ENCODE data around the gene MTCH1. TPM values are rescaled to one million over a fixed set of nuclear protein-coding genes. Genes with fewer than 3 reads are reported as not detected.

MTCH1 gene
- total RNA-seq, 1 experiment from 2014 or later: 241 TPM

DNA sequence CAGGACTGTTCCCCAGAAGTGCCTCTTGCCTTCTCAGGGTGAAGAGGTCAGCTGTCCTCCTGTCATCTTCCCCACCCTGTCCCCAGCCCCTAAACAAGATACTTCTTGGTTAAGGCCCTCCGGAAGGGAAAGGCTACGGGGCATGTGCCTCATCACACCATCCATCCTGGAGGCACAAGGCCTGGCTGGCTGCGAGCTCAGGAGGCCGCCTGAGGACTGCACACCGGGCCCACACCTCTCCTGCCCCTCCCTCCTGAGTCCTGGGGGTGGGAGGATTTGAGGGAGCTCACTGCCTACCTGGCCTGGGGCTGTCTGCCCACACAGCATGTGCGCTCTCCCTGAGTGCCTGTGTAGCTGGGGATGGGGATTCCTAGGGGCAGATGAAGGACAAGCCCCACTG, 21.6 kb downstream of the MTCH1 start:
- CTCF ChIA-PET: no interaction called here

DNA sequence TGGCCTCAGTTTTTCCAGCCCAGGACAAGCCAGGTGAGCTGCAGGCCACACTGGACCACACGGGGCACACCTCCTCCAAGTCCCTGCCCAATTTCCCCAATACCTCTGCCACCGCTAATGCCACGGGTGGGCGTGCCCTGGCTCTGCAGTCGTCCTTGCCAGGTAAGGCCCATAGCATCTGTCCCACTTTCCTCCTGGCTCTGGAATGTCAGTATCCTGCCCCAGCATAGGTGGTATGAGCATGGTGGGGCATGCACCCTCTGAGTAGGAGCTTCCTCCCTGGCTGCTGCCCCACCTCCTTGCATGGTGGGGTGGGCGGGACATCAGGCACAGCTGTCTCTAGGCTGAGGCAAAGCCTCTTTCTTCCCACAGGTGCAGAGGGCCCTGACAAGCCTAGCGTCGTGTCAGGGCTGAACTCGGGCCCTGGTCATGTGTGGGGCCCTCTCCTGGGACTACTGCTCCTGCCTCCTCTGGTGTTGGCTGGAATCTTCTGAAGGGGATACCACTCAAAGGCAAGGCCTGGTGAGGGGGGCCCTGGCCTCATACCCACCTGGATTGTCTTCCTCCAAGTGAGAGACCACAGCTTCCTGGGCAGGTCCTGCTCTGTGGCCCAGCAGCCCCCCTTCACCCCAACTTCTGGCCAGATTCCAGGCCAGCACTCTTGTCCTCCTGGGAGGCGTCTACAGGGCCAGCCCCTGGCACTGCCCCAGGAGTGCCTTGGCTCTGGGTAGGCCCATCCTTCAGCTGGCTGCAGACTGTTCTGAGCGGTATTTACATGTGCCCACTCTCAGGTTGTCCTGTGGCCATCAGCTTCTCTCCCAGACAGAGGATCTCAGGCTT, 22.3 kb downstream of the MTCH1 start:
- Histone ChIP-seq H3K4me3 (no peak overlapping the region), H3K27ac (no peak overlapping the region), H3K9me2 (ENCODE audit: insufficient read depth) (no peaks in the 10 kb centered on the region), H4K20me1 (ENCODE audit: insufficient read depth) (no peaks in the 10 kb centered on the region), H3K27me3 (ENCODE audit: insufficient read depth, low read depth) (no peaks in the 10 kb centered on the region), H3K36me3 (ENCODE audit: low read depth) (no peaks in the 10 kb centered on the region), H3K4me1 (replicated peaks; ENCODE audit: insufficient read depth) (peaks cover 17% of the 10 kb centered on the region), H2AFZ (no peak overlapping the region), H3K9me3 (ENCODE audit: insufficient read depth, low read depth) (no peaks in the 10 kb centered on the region), H3K79me2 (ENCODE audit: low read depth) (no peaks in the 10 kb centered on the region), H3F3A (ENCODE audit: insufficient read depth, low read depth) (peaks cover 15% of the 10 kb centered on the region; the same call in 1 of the 2 replicates), H3K4me2 (no peak overlapping the region)
- no TSS peak for BruUV-seq (replicated peaks)
- CTCF ChIA-PET: no interaction called here
- intact Hi-C loops (cut with micrococcal nuclease; ENCODE audit: unreplicated experiment): loop anchor here (5.0 kb wide), 2 partner anchors 36 to 51 kb away; no protein-coding TSS in a partner anchor
- DNase-seq: peak in 1 of 2 experiments; percentile 56
- POLR2A ChIA-PET (ENCODE audit: unreplicated experiment): no interaction called here
- TF ChIP-seq EZH2 (IDR thresholded peaks at IDR 0.05; ENCODE audit: low read depth): no peak
- TF ChIP-seq, protein P1, sequence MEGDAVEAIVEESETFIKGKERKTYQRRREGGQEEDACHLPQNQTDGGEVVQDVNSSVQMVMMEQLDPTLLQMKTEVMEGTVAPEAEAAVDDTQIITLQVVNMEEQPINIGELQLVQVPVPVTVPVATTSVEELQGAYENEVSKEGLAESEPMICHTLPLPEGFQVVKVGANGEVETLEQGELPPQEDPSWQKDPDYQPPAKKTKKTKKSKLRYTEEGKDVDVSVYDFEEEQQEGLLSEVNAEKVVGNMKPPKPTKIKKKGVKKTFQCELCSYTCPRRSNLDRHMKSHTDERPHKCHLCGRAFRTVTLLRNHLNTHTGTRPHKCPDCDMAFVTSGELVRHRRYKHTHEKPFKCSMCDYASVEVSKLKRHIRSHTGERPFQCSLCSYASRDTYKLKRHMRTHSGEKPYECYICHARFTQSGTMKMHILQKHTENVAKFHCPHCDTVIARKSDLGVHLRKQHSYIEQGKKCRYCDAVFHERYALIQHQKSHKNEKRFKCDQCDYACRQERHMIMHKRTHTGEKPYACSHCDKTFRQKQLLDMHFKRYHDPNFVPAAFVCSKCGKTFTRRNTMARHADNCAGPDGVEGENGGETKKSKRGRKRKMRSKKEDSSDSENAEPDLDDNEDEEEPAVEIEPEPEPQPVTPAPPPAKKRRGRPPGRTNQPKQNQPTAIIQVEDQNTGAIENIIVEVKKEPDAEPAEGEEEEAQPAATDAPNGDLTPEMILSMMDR (conservative IDR thresholded peaks at IDR 0.05): no peak

More for the DNA sequence above, 21.6 kb downstream of the MTCH1 start:
- no peak overlapping the region for H3K4me3 ChIP-seq
- no peaks in the 10 kb centered on the region for H3K79me2 ChIP-seq (ENCODE audit: low read depth)
- no peaks in the 10 kb centered on the region for H3K27me3 ChIP-seq (ENCODE audit: insufficient read depth, low read depth)
- peaks cover 18% of the 10 kb centered on the region; the same call in 1 of the 2 replicates for H3F3A ChIP-seq (ENCODE audit: insufficient read depth, low read depth)
- intact Hi-C loops (cut with micrococcal nuclease; ENCODE audit: unreplicated experiment): loop anchor here (5.0 kb wide), 2 partner anchors 37 to 52 kb away; no protein-coding TSS in a partner anchor
- DNase-seq: no peak
- TF ChIP-seq EZH2 (IDR thresholded peaks at IDR 0.05; ENCODE audit: low read depth): no peak
- TF ChIP-seq, protein P1 (conservative IDR thresholded peaks at IDR 0.05): no peak
- H3K4me1 ChIP-seq (replicated peaks; ENCODE audit: insufficient read depth): peaks cover 17% of the 10 kb centered on the region
- no peak overlapping the region for H2AFZ ChIP-seq
- H3K4me2 ChIP-seq: no peak overlapping the region
- H3K9me2 ChIP-seq (ENCODE audit: insufficient read depth): no peaks in the 10 kb centered on the region
- H3K9me3 ChIP-seq (ENCODE audit: insufficient read depth, low read depth): no peaks in the 10 kb centered on the region
- no peaks in the 10 kb centered on the region for H4K20me1 ChIP-seq (ENCODE audit: insufficient read depth)
- no peaks in the 10 kb centered on the region for H3K36me3 ChIP-seq (ENCODE audit: low read depth)
- BruUV-seq (replicated peaks): no TSS peak
- POLR2A ChIA-PET (ENCODE audit: unreplicated experiment): no interaction called here
- no peak overlapping the region for H3K27ac ChIP-seq

DNA sequence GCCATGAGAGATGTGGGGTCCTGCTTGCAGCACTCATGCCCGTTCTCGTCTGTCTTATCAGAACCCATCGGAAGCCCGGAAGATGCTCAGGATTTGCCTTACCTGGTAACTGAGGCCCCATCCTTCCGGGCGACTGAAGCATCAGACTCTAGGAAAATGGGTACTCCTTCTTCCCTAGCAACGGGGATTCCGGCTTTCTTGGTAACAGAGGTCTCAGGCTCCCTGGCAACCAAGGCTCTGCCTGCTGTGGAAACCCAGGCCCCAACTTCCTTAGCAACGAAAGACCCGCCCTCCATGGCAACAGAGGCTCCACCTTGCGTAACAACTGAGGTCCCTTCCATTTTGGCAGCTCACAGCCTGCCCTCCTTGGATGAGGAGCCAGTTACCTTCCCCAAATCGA, 23.1 kb downstream of the MTCH1 start:
- Histone ChIP-seq H3F3A (ENCODE audit: insufficient read depth, low read depth) (peaks cover 13% of the 10 kb centered on the region; the same call in 1 of the 2 replicates), H4K20me1 (ENCODE audit: insufficient read depth) (no peaks in the 10 kb centered on the region), H3K4me2 (no peak overlapping the region), H2AFZ (no peak overlapping the region), H3K4me3 (no peak overlapping the region), H3K36me3 (ENCODE audit: low read depth) (no peaks in the 10 kb centered on the region), H3K27ac (no peak overlapping the region), H3K4me1 (replicated peaks; ENCODE audit: insufficient read depth) (peaks cover 17% of the 10 kb centered on the region), H3K27me3 (ENCODE audit: insufficient read depth, low read depth) (no peaks in the 10 kb centered on the region), H3K9me3 (ENCODE audit: insufficient read depth, low read depth) (no peaks in the 10 kb centered on the region), H3K9me2 (ENCODE audit: insufficient read depth) (no peaks in the 10 kb centered on the region), H3K79me2 (ENCODE audit: low read depth) (no peaks in the 10 kb centered on the region)
- ChIA-PET POLR2A (ENCODE audit: unreplicated experiment) (no interaction called here), CTCF (no interaction called here)
- intact Hi-C loops (cut with micrococcal nuclease; ENCODE audit: unreplicated experiment): loop anchor here (5.0 kb wide), 2 partner anchors 36 to 51 kb away; no protein-coding TSS in a partner anchor
- peak in 1 of 2 experiments; percentile 50 for DNase-seq
- TF ChIP-seq EZH2 (IDR thresholded peaks at IDR 0.05; ENCODE audit: low read depth): no peak
- BruUV-seq (replicated peaks): no TSS peak
